Posterior cingulate gyrus (tissue), 11 donors: Measurements from ENCODE around the gene NPAS3.

Source experiments
- DNase-seq, 10 donors: peaks; one replicate each; pipeline versions ENCODE4 v3.0.0 to v3.0.0-alpha.2; 2020 to 2021; ENCODE audit warnings: mixed read lengths in 3 of 10
- intact Hi-C: fragments of 100-400 bp; cut with DNase I; formaldehyde crosslinking; loops from one replicate; pipeline ENCODE4 v1.15.1; 2023

Gene NPAS3

DNA sequence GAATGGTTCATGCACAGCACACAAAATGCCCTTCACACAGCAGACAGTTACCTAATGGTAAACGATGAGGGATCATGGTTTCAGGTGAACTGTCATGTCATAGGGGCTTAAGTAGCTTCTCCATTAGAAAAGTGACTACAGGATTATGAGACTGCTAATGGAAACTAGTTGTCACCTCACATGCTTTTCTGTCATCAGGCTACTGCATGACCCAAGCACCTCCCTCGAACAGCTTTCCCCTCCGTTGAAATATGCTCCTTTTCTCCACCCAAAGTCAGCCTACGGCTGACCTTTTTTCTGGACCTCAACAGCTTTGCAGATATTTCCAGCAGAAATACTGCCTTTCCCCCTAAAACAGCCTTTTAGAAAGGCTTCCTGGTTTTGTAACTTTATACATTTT, 544.9 kb downstream of the NPAS3 start:
- intact Hi-C loops, result no loop called here
- no peak for DNase-seq

- intact Hi-C loops, result no loop called here
- DNase-seq, result no peak
Observed at GRCh38 chr14:33484264-33484663, 545.6 kb downstream of the NPAS3 start.

GRCh38 chr14:33486332-33486890, 547.7 kb downstream of the NPAS3 start:
- no peak for DNase-seq
- intact Hi-C loops, result no loop called here

DNA sequence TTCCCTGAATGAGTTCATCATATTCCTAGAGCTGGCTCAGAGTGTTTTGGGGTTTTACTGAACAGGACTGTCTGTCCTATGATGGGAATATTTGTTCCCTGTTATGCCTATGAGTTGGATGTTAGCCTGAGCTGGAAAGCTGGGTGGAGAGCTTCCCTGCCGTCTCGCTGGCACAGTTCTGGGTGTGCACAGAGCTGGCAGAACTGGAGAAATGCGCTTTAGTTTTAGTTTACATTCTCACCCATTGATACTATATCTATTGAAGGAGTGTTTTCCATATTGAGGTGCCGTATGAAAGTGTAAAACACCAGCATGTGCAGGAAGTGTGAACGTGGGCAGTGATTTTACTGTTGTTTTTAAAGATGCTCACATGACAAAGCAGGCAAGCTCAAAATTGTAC, 549.9 kb downstream of the NPAS3 start:
- intact Hi-C loops, result no loop called here
- peak in 2 of 10 donors; percentile 76 to 78 for DNase-seq

GRCh38 chr14:33490555-33490954, 551.9 kb downstream of the NPAS3 start:
- intact Hi-C loops, result no loop called here

DNA sequence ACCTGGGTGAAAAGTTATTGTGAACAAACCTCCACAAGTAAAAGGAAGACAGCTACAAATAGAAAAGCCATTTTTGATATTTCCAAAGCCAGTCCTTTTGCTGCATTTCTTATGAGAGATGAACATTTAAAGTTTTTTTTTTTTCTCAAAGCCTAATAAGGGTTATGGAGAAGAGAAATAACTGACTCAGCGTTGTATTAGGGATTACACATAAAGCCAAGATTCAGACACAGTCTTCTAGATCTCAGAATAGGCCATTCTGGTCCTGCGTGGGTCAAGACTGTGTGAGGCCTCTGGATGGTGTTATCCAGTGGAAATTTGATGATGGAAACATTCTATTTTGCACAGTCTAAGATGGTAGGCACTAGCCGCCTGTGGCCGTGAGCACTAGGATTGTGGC, 552.4 kb downstream of the NPAS3 start:
- no peak for DNase-seq
- intact Hi-C loops, result no loop called here

More at GRCh38 chr14:33490555-33490954, 551.9 kb downstream of the NPAS3 start:
- DNase-seq, result peak in 2 of 10 donors; percentile 38 to 61

GRCh38 chr14:33492491-33492890, 553.8 kb downstream of the NPAS3 start:
- intact Hi-C loops, result no loop called here
- DNase-seq, result no peak

DNA sequence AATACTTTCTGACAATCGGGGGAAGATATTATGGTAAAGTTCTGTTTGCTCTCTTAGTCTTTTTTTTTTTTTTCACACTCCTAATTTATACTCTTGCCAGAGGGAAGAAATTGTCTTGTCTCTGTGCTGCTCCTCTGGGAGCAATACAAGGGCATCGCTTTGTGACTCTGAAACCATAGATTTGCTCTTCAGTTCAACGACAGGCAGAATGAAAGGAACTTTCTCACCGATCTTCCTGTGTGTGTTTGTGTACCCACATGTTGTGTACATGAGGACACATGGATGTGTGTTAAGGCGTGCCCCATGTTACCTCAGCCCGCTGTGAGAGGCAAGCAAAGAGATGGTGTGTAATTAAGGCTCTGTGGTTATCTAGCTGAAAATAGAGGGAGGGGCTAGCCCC, 554.6 kb downstream of the NPAS3 start:
- intact Hi-C loops, result no loop called here

DNA sequence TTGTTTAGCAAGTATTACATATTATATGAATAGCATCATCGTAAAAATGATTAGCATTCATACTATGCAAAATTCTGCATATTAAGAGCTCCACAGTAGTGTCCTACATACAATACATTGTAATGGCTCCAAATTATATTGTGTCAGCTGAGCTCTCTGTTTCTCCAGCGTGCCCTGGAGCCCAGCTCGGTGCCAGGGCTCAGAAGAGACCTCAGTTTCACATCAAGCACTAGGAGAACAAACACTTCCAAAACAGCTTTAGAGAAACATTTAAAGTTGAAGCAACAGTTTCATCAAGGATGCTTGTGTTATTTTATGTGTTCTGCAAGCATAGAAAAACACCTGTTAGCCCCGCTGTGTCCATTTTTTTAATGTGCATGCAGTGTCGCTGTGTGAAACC, 555.3 kb downstream of the NPAS3 start:
- DNase-seq, result peak in 2 of 10 donors; percentile 62 to 73
- intact Hi-C loops, result no loop called here

More for the DNA sequence above, 554.6 kb downstream of the NPAS3 start:
- DNase-seq, result no peak

DNA sequence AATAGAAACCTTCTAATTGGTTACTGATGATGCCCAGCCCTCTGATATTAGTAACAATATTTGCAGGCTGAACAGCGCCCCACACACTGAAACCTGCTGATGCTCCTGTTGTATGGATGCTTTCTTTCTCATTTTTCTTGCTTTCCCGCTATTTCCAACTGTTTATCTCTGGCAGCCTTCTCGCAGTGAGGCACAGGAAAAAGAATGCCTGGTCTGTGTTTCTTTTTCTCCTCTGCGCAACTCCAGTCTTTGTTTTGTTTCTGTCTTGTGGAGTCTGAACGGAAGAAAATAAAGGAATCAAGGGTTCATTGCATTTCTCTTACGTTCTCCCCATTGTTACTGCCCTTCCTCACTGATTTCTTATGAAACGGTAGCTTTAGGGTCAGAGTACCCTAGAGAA, 561.0 kb downstream of the NPAS3 start:
- intact Hi-C loops, result no loop called here
- DNase-seq, result no peak

DNA sequence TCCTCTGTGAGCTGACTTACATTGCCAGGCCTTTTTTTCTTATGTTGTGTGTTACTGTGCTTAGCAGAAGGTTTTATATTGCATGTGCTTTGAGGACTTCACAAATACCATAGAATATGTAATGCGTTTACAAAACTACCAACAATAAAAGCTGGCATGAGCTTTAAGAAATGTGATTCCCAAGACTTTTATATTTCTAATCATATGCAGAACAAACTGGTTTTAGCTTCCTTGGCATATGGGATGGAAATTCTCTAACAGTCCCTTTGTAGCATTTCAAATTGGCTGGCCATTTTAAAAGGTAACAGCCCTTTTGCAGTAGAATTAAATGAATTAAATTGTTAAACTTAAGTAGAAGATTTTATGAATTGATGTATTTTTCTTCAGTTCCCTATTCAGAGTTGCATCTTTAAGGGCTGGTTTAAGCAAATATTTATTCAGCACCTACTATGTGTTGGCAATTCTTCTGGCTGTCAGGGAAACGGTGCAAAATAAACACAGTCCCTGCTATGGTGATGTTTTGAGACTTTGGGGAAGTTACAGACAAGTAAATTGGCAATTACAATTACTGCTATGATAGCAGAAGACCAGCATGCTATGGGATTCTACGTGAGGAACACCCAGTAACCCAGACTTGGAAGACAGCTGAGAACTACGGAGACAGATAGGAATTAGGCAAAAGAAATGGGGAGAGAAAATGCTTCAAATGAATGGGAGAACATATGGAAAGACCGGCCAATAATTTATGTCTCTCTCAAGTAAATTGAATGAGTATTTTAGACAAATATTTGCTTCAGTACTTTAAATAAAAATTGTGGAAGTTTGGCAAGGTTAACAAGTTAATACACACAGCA, 565.8 kb downstream of the NPAS3 start:
- intact Hi-C loops, result no loop called here
- DNase-seq, result no peak

DNA sequence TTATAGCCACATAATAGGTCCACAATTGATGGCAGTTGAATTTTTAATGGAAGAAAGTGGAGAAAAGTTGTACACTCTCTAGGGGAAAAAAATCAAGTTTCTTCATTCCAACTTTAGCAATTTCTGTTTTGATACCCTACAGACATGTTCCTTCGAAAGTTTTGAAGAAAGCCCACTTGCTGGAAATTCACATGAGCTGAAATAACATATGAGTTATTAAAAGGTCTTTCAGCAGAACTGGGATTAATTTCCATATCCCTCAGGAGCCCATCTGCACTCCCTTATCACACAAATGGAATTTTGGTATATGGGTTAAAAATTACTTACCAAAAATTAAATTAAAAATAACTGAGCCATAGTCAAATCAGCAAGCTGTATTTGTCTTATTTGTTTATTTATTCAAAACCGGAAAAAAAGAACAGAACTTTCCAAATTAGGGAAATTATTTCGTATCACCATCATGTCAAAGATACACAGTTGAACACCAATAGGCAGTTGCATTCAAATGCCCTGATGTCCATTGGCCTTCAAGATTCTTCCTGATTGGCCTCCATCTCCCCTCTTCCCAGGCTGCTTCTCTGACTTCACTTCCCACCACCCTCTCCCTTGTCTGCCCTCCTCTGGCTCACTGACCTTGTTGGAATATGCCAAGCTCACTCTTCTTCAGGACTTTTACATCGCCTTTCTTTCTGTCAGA, 566.7 kb downstream of the NPAS3 start:
- DNase-seq, result no peak
- intact Hi-C loops, result no loop called here

DNA sequence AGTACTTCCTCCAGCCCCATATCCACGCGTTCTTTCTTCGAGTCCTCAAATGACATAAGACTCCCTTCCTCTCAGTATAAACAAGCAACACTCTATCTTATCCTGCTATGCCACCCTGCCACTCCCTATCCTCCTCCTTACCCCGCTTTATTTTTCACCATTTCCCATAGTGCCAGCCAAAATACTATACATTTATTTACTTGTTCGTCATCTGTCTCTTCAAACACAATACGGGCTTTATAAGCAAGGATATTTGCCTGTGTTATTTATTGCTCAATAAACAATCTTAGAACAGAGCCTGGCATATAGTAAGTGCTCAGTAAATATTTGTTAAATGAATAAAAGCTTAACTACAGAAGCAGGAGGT, 567.3 kb downstream of the NPAS3 start:
- intact Hi-C loops, result no loop called here

DNA sequence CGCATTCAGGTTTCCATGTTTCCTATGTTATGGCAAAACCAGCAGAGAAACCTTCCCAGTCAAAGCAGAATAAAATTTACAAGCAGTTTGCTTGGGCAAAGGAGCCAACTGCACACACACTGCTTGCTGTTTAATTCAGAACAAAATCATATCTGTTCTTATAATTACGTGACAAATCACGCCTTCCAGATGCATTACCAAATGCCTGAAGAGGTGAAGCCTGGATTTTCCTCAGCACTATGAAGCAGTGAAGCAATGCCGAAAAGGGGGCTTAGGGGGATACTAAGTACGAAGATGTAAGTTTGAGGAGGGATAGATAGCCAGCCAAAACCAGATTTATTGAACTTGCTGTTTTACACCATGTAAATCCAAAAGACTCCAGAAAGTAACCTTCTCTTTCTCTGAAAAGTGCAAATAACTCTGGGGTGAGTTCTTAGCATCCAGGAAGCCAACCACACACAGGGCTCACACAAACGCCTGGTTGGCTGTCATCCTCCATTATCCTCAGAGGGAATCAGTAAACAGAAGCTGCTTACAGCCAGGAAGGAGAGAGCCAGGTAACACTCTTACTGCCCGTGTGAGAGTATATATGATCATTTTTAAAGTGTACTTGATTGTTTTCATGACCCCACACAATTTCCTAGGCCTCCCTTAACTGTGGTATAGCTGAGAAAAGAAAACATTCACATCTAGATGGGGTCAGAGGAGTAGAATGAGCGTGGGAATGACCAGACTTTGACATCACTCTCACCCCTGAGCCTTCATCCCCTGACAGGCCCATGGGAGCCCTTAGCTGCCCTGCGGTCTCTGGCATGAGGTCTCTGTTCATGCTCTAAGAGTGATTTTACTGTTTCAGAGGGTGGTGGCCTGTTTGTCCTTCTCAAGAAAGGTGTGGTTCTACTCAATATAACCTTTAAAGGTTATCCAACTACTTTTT, 569.7 kb downstream of the NPAS3 start:
- DNase-seq, result no peak
- intact Hi-C loops, result no loop called here

More for the DNA sequence above, 567.3 kb downstream of the NPAS3 start:
- no peak for DNase-seq

DNA sequence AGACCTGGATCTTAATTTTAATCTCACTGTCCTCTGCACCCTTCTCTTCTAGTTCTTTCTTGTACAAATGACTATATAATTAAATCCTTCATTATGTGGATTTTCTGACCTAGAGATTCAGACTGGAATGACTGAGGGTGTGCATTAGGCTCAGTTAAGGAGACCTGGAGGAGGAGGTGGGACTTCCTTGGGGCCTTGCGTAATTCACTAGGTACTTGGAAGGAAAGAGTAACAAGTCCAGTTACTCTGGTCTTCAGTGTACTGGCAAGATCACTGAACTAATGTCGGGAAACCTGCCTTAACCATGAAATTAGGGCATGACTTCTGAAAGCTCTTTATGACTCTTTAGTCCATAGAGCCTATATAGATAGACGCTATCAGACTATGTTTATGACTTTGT, 570.8 kb downstream of the NPAS3 start:
- no peak for DNase-seq
- intact Hi-C loops, result no loop called here

- intact Hi-C loops, result no loop called here
- no peak for DNase-seq
Observed at GRCh38 chr14:33510063-33510481, 571.4 kb downstream of the NPAS3 start.

DNA sequence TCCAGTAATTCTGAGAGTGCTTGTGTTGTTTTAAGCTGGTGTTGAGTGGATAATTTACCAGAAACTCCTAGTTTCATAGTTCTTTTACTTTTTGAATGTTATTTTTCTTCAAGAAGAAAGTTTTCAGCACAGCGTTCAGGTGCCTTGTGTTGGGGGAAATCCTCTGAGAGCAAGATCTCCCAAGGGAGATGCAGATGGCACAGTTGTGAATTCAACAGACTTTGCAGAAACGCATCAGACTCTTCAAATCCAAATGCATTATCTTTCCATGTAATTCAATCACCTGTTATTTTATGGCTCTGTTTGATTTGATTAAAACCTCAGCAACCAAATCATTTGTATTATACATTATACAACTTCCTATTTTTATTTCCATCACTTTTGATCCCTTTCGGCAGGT, 572.3 kb downstream of the NPAS3 start:
- DNase-seq, result no peak
- intact Hi-C loops, result no loop called here

- no peak for DNase-seq
- intact Hi-C loops, result no loop called here
Observed at GRCh38 chr14:33511851-33512640, 573.4 kb downstream of the NPAS3 start.

DNA sequence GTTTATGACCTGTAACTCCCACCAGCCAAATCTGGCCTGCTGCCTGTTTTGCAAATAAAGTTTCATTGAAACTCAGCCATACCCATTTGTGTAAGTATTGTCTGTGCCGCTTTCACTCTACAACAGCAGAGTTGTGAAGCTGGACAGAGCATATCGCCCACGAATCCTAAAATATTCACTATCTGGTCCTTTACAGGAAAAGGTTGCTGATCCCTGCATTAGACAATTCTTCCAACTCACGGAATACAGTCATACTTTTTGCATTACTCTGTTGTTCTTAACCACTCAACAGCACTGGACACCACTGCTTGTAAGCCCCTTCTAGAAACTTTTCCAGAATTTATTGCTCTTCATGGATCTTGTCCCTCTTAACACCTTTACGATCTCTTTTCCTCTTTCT, 576.8 kb downstream of the NPAS3 start:
- intact Hi-C loops, result no loop called here
- DNase-seq, result no peak

GRCh38 chr14:33515899-33516298, 577.2 kb downstream of the NPAS3 start:
- DNase-seq, result no peak
- intact Hi-C loops, result no loop called here
